H1 (cell line): ENCODE measurements around the gene UBP1. TPM values are rescaled to one million over a fixed set of nuclear protein-coding genes. Genes with fewer than 3 reads are reported as not detected.

Experiments
- CHD7 ChIP-seq: fragments of 300-600 bp; sonication (generic); IDR thresholded peaks from 2 replicates; pipeline ENCODE4 v1.7.1; 2012; ENCODE audit warnings: low read length, moderate library complexity, mild to moderate bottlenecking, inconsistent platforms; ENCODE audit not compliant: insufficient replicate concordance
- CTBP2 ChIP-seq: IDR thresholded peaks from 2 replicates; pipeline ENCODE4 v1.7.0; 2011; ENCODE audit warnings: borderline replicate concordance, mild to moderate bottlenecking, moderate library complexity, mixed read lengths, low read length; ENCODE audit not compliant: insufficient read depth, insufficient read length
- EZH2 ChIP-seq: fragments of 200-600 bp; sonication (generic); IDR thresholded peaks from 2 replicates; pipeline ENCODE4 v1.7.1; 2012; ENCODE audit warnings: low read depth, mild to moderate bottlenecking, moderate library complexity, low read length, inconsistent platforms; ENCODE audit not compliant: severe bottlenecking
- GABPA ChIP-seq: IDR thresholded peaks from 2 replicates; pipeline ENCODE4 v1.6.1; 2011; ENCODE audit warnings: mild to moderate bottlenecking, low read length, moderate library complexity, borderline replicate concordance; ENCODE audit not compliant: insufficient read depth
- HDAC2 ChIP-seq, 2 experiments: fragments of 300-600 bp in 1 of 2; sonication (generic) in 1 of 2; IDR thresholded peaks; 2 replicates each; pipeline ENCODE4 v1.6.1; 2011 to 2012; ENCODE audit warnings: low read depth in 2 of 2, low read length in 2 of 2, mild to moderate bottlenecking in 2 of 2, moderate library complexity in 2 of 2, borderline replicate concordance in 1 of 2, inconsistent platforms in 1 of 2
- JUND ChIP-seq: IDR thresholded peaks from 2 replicates; pipeline ENCODE4 v1.6.1; 2011; ENCODE audit warnings: mild to moderate bottlenecking, improper control_type of control experiment, low read length
- KDM1A ChIP-seq: fragments of 200-600, 300-600 bp; sonication (generic); IDR thresholded peaks from 2 replicates; pipeline ENCODE4 v1.7.1; 2016; ENCODE audit warnings: mild to moderate bottlenecking, low read length, borderline replicate concordance
- PHF8 ChIP-seq: fragments of 200-600 bp; sonication (generic); conservative IDR thresholded peaks from 2 replicates; pipeline ENCODE4 v1.7.1; 2012; ENCODE audit warnings: low read depth, mild to moderate bottlenecking, inconsistent platforms, low read length, moderate library complexity
- SUZ12 ChIP-seq: fragments of 200-600 bp; sonication (generic); IDR thresholded peaks from 2 replicates; pipeline ENCODE4 v1.6.1; 2012; ENCODE audit warnings: mild to moderate bottlenecking, inconsistent platforms, low read length, moderate library complexity, mixed read lengths
- polyA plus RNA-seq, 7 experiments: library from polyadenylated mRNA; depleted of rRNA in 3 of 7; stranded (reverse) in 5 of 7; unstranded in 2 of 7; fragments of >200 nt in 5 of 7; fragments of 200-250 nt in 2 of 7; gene quantifications; 1 replicate in 5 of 7; 2 replicates in 1 of 7; 4 replicates in 1 of 7; pipeline versions ENCODE4 v1.2.1 to v1.2.3, GENCODE V29; 2011 to 2013; ENCODE audit warnings: missing spikeins in 2 of 7, mixed read lengths in 2 of 7
- total RNA-seq: library from RNA; stranded (reverse); fragmentation: NEBNext Ultra II Directional; extraction: Animal tissue kit (Norgen Biotek cat#: 25700); gene quantifications from 2 replicates; pipeline ENCODE4 v1.2.1, GENCODE V29; 2021

UBP1 gene
- total and polyA plus RNA-seq, 2 of the 8 experiments (the other 6 are each of a cell fraction or from before 2014, with no cell fraction given) = 47.3 to 71.9 TPM

- no peak for TF ChIP-seq EZH2
- TF ChIP-seq SUZ12 = no peak
- TF ChIP-seq PHF8 = no peak
- TF ChIP-seq JUND = no peak
- TF ChIP-seq CHD7 = no peak
- TF ChIP-seq KDM1A = no peak
- no peak for TF ChIP-seq HDAC2 (IDR thresholded peaks at IDR 0.05; ENCODE audit: borderline replicate concordance in 1 of 2, low read depth in 2 of 2, low read length in 2 of 2)
- no peak for TF ChIP-seq GABPA
- no peak for TF ChIP-seq CTBP2
Observed at GRCh38 chr3:33424606-33425452, 15.4 kb downstream of the UBP1 start (continued).
